Nephron progenitor cell (in vitro differentiated cells): Measurements from ENCODE around the gene HTR2B.

Experiments used
- DNase-seq: peaks from one replicate; pipeline ENCODE4 v3.0.0; 2021
- H3K27ac Mint-ChIP-seq: 2 replicates; pipeline ENCODE4 v1.8.0; 2021; ENCODE audit warnings: mild to moderate bottlenecking, moderate library complexity, mixed read lengths
- H3K27me3 Mint-ChIP-seq: 2 replicates; pipeline ENCODE4 v1.8.0; 2021; ENCODE audit warnings: mild to moderate bottlenecking, low read depth, mixed read lengths; ENCODE audit not compliant: poor library complexity
- H3K36me3 Mint-ChIP-seq: 2 replicates; pipeline ENCODE4 v1.8.0; 2021; ENCODE audit warnings: low read depth, mixed read lengths
- H3K4me1 Mint-ChIP-seq: 2 replicates; pipeline ENCODE4 v1.8.0; 2021; ENCODE audit warnings: mixed read lengths
- H3K4me3 Mint-ChIP-seq: 2 replicates; pipeline ENCODE4 v1.8.0; 2021; ENCODE audit warnings: mild to moderate bottlenecking, moderate library complexity, mixed read lengths
- H3K9me3 Mint-ChIP-seq: 2 replicates; pipeline ENCODE4 v1.8.0; 2021; ENCODE audit warnings: mild to moderate bottlenecking, moderate library complexity, mixed read lengths
- CTCF ChIP-seq: fragments of 200-600 bp; sonication (generic); IDR thresholded peaks from 2 replicates; pipeline ENCODE4 v1.5.0; 2021; ENCODE audit warnings: antibody characterized with exemption

Gene HTR2B

GRCh38 chr2:231058761-231059550, 65.9 kb downstream of the HTR2B start:
- no peak for DNase-seq
- Mint-ChIP-seq H3K27me3 (peaks cover 9% of the 10 kb centered on the region), H3K4me1 (peaks cover 24% of the 10 kb centered on the region), H3K4me3 (peak overlapping the region; percentile 96), H3K9me3 (no peaks in the 10 kb centered on the region), H3K27ac (peak overlapping the region; percentile 4), H3K36me3 (peaks cover 29% of the 10 kb centered on the region)
- no peak for TF ChIP-seq CTCF
